ENCODE results near the gene PSD2. TPM values are rescaled to one million over a fixed set of nuclear protein-coding genes. Genes with fewer than 3 reads are reported as not detected.

PSD2 gene
- total RNA-seq, 1 donor from 2014 or later, result 15.9 TPM

DNA sequence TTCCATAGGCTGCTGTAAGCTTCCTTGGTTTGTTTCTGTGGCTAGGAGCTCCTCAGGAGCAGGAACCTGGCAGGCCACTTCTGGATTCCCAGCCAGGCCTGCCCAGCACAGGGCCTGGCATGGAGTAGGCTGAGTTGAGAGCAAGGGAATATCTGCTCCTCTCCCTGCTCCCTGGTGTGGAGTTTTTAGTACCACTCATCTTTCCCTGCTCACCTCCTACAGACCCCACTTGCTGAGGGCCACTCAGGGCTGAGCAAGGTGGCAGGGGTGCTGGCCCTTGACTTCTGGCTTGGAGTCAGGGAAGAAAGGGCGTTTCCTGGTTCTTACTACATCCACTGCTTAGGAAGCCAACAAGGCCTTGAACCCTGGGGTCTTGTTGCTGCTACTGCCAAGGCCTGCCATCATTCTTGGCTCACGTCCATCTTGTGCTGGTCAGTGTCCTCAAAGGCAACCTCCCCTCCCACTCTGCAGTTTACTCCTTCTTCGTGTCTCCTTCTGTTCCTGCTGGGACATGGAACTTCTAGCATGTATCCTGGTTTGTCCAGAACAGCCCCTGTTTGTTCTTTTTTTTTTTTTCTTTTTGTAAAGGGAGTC lies 54.9 kb downstream of the PSD2 start:
- DNase-seq (ENCODE audit: low spot score in 2 of 2), result no peak
- FAIRE-seq, result no peak

DNA sequence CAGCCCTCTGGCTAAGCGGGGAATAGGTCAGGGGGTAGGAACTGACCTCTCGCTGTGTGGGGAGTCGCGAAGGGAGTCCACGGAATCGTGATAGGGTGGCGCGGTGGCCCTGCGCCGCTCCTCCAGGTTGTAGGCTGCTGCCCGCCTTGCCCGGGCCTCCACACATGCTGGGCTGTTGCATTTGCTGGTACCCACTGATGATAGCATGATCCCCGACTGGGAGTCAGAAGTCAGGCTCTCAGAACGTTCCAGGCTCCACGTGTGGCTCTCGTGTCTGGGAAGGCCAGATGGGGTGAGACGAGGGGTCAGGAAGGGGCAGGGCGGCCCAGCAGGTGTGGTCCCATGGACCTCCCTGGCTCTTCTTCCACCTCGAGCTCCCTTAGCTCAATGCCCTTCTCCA lies 56.0 kb downstream of the PSD2 start:
- DNase-seq (ENCODE audit: low spot score in 2 of 2) (no peak), FAIRE-seq (no peak)

DNA sequence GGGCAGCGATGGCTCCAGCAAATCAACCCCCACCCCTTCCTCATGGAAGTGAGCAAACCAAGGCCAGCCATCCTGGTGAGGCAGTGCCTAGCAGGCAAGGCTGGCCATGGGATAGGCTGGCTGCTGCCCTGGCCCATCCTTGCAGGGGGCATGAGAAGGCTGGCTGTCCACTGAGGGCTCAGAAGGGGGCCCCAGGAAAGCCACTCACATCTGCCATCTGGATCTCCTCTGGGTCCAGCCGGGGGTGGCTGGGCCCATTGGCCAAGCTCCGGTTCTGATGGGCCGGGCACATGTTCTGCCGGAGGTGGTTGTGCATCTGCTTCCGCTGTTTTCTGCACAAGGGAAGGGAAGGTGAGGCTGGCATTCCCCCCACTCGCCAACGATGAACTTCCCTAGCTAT lies 57.1 kb downstream of the PSD2 start:
- no peak for FAIRE-seq
- no peak for DNase-seq (ENCODE audit: low spot score in 2 of 2)

DNA sequence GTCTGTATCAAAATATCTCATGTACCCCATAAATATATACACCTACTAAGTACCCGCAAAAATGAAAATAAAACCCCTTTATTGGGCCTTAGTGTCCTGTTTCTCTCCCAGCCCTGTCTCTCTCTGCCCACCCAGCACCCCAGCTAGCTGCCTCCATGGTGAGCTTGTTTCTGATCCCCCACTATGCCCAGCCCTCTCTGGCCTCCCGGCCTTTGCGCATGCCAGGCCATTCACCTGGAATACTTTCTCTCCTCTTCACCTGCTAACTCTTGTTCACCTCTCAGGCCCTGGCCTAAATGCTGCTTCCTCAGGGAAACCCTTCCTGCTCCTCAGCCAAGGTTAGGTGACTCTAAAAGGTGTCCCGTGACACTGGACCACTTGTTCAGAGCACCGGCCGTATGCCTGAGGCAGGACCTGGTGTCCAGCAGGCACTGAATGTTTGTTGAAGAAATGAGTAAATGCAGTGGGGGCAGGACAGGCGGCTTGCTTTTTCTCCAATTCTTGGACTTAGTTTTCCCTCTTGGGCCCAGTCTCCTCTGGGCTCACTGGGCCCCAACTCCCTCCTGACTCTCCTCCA lies 58.5 kb downstream of the PSD2 start:
- FAIRE-seq, result no peak
- DNase-seq (ENCODE audit: low spot score in 2 of 2), result no peak

DNA sequence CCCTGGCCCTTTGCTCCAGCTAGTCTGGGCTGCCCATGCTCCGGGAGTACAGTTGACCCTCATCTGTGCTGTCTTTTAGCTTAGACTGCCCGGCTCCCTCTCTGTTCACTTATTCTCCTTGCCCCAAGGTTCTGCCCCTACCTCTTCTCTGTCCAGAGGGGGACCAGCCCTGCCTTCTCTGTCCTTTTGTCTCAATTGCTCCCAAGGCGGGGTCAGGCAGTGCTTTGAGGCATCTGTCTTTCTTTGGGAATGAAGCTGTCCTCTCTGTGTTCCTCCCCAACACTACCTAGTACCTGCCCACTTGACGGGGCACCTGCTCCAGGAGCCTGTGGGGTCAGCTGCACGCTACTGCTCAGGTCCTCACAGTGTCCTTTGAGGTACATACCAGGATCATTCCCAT lies 59.3 kb downstream of the PSD2 start:
- FAIRE-seq (no peak), DNase-seq (ENCODE audit: low spot score in 2 of 2) (no peak)

DNA sequence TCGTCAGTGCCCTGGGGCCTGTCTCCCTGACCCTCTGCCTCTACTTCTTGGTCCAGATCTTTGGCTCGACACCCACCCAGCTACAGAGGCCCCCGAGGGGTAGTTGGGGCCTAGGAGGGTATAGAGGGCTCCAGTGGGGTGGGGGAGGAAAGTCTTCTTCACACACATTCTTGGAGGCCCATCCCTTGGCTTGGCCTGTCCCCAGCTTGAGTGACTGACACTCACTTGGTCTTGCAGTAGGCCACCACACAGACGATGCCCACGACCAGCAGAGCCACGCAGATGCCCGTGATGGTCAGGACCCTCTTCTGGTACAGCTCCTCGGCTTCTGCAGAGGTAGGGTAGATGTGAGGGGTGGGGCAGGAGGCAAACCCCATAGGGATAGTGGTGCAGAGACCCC lies 59.8 kb downstream of the PSD2 start:
- FAIRE-seq (no peak), DNase-seq (ENCODE audit: low spot score in 2 of 2) (no peak)

DNA sequence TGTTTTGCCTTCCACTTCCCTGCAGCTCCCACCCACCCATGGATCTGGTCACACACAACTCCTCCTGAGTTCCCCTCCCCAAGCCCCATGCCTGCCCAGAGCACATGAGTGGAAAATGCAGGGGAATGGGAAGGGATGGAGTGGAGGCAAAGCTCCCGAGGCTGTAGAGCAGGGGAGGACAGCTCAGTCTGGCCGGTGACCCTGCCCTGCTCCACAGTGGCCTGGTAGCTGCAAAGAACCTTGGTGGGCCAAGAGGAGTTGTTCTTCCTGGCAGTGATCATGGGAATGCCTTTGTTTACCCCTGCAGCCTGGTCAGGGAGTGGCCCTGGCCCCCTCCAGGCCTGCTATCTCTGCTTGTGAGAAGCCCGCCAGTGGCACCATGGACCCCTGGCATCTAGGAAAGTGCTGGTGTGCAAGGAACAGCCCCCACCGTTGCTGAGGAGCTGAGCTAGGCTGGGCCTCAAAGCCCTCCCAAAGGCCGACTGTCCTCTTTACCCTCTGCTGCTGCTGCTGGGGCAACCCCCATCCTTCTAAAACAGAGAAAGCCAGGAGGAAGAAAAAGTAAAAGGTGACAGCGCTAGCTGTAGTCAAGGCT lies 60.4 kb downstream of the PSD2 start:
- FAIRE-seq, result no peak
- no peak for DNase-seq (ENCODE audit: low spot score in 2 of 2)

DNA sequence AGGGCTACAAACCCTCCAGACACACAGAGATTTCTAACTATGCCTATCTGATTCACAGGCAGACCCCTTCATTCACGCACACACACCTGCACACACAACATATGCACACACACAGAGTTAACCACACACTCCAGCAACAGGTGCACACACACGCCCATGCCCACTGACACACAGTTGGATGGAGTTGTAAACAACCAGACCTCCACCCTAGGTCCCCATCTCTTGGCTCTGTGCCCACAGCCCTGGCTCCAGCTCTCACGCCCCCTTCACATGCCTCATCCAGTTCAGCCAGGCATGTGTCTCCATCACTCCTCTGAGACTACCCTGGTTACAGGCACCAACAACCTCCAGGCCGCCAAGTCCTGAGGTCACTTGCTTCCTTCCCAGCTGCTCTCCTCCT lies 61.1 kb downstream of the PSD2 start:
- no peak for FAIRE-seq
- DNase-seq (ENCODE audit: low spot score in 2 of 2), result no peak

DNA sequence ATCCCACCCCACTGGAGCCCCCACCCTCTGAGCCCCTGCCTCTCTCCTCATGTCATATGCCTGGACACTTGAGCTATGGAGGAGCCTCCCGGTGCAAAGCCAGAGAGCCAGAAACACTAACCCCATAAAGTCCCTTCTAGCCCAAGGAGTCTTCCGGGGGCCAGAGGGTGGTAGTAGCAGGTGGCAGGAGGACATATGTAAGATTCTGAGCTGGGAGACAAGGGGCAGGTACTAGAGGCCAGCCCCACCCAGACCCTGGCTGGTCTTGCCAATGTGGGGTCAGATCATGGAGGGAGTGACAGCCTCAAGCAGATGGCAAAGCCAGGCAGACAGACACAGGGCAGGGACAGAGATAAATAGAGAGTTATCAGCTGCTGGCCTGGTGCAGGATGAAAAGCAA lies 63.4 kb downstream of the PSD2 start:
- no peak for DNase-seq (ENCODE audit: low spot score in 2 of 2)
- no peak for FAIRE-seq

DNA sequence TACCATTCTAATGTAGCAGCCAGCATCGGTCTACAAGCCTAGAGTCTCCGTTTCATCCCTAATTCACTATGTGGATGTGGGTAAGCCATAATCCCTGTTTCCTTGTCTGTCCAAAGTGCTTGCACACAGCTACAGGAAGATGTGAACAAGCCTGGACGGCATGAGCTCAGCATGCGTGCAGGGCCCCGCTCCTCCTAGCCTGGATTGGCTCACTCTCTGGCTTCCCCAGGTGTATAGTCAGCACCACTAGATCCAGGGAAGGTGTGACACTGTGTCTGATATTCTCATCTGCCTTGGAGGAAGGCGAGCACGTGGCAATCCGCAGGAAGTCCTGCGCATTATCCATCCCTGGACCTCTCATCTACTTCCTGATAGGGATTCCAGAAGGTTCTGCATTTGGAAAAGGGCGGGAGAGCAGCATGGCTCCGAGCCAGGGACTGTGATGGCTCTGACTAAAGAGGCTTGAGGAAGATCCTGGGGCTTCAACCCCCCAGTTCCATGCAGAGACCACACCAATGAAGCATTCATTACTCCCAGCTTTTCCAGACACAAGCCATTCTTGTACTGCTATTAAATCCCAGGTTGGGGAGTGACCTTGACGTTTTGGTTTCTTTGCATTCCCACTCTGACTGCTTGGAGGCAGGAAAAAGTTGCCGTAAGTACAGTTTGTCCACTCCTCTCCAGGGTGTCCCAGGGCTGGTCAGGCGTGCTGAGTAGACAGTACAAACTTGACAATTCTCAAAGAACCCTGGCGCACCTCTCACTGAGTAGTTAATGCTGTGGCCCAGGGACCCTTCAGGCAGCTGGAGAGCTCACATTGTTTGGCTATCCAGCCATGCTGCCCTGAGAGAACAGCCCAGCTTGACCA lies 65.6 kb downstream of the PSD2 start:
- FAIRE-seq (no peak), DNase-seq (ENCODE audit: low spot score in 2 of 2) (no peak)

DNA sequence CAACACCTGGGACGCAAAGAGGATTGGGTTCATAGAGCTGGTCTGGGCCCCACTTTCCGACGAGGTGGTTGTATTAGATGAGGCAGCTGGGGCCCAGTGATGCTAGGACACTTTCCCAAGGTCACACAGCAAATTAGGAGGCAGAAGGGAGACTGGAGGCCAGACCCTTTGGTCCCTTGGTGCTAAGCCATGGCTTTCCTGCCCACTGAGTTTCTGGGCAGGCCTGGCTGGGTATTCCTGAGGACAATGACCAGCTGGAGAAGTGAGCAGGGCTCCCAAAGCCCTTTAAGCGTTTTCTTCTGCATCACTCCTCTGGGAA lies 66.2 kb downstream of the PSD2 start:
- DNase-seq (ENCODE audit: low spot score in 2 of 2) (no peak), FAIRE-seq (no peak)

DNA sequence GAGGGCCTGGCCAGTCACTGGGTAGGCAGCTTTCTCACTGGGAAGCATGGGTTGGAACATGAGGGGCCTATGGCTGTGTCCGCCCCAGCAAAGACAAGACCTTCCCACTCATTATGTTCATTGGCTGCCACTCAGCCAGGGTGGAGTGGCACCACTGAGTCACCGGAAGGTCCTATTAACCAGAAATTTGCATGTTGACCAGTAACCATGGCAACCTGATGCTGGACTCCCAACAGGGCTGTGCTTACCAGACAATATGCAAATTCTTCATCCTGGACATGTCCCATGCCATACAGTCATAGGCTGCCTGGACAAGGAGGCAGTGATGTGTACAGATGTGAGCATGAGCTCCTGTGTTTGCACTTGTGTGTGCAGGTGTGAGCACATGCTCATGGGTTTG lies 66.7 kb downstream of the PSD2 start:
- FAIRE-seq, result no peak
- no peak for DNase-seq (ENCODE audit: low spot score in 2 of 2)

DNA sequence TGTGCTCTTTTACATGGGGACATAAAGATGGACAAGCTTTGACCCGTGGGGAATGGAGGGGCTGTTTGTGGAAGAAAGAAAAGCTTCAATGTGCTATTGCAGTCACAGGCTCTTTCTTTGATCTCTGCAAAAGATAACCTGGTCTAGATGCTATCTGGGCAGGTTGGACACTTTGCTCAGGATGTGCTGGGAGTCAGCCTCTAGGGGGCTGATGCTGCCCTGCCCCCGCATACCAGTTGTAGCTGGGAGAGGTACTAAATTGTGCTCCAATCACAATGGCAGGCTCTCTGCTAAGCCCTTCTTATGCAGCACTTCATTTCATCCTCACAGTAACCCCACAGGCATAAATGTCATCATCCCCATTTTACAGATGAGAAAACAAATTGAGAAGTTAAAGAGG lies 67.2 kb downstream of the PSD2 start:
- DNase-seq (ENCODE audit: low spot score in 2 of 2) (no peak), FAIRE-seq (no peak)

DNA sequence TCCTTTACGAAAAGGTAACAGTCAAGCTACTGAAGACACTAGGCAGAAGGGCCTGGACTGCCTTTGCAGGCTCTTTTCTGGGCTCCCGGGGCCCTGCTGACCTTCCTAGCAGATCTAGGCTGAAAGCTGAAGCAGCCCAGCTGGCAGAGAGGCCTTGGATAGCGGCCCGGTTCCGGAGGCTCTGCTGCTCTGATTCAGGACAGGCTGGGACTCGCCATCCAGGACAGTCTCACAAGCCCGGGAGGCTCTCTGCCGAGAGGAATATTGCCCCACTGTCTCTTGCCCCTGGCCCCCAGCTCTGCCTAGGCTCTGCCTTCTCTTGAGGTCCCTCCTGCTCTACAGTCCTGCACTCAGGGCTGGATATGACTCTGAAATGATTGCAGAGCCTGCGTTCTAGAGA lies 67.8 kb downstream of the PSD2 start:
- no peak for FAIRE-seq
- peak; percentile 61 to 72 for DNase-seq (ENCODE audit: low spot score in 2 of 2)

DNA sequence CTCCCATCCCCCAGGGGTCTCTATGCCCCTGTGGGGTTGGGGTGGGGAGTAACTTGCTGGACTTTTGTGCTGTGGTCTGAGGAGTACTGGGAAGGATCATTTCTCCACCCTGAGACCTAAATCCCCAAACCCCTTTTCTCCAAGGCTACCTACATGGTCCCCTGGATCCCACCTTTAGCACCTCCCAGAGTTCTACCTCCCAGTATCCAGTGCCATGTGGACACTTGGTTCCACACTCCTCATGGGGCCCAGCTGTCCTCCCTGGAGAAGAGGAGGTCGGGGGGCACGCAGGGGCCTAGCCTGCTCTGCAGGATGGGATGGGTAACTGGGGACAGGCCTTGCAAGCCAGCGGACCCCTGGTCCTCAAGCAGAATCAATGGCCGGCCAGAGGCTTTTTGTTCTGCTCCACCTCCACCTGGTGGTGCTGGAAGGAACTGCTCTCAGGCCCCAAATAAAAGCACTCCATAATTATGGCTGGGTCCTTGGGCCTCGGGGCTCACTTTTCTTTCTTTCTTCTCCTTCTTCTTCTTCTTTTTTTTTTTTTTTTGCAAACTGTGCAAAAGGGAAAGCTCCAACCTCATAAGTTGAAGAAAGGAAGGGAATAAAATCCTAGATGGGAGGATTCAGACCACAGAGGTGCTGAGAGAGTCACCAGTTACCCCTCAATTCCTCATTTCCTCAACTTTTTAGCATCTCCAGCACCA lies 68.4 kb downstream of the PSD2 start:
- FAIRE-seq (no peak), DNase-seq (ENCODE audit: low spot score in 2 of 2) (peak; percentile 65 to 80)

DNA sequence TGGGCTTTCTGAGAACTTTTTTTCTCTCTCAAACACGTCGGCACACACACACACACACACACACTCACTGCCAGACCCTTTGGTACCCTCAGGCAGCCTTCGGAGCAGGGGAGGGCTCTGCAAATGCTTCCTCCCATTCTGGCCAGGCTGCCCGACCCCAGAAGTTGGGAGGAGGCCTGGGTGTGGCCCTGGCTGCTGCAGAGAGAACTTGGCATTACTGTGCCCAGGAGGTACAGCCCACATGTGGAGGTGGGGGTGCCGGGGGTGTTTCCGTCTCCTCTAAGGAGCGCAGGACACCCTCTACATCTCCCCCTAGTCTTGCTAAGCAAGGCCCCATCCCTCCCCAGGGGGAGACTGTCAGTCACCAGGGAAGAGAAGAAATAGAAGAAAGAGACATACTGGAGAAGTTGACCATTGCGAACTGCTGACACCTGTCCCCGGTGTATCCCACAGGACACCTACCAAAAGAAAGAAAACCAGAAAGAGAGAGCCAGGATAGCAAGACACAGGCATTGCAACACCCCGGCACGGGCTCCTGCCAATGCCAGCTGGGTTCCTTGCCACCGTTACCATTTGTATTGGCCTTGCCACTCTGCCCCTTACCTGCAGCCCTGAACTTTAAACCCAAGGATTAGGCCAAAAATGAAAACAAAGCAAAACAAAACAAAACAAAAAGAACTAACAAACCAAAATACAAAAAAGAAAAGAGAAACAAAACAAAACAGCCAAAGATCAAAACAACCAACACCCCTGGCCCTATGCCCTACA lies 69.3 kb downstream of the PSD2 start:
- DNase-seq (ENCODE audit: low spot score in 2 of 2), result no peak
- FAIRE-seq, result no peak

DNA sequence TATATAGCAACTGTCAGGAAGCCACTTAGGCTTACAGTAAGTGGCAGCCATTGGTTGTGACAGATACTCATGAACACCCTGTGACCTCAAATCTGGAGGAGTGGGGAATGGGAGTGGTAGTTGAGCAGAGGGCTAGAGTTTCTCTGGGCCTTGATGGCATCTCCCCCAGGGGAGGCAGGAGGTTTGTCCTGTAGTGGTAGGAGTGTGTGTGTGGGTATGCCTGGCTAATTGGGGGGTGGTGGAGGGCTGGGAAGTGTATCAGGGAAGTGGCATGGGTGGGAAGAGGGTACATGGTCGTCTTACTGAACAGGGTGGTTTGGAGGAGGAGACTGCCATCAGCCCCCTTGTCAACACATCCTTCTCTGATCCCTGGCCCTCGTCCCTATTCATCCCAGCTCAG lies 71.5 kb downstream of the PSD2 start:
- DNase-seq (ENCODE audit: low spot score in 2 of 2) (no peak), FAIRE-seq (no peak)

DNA sequence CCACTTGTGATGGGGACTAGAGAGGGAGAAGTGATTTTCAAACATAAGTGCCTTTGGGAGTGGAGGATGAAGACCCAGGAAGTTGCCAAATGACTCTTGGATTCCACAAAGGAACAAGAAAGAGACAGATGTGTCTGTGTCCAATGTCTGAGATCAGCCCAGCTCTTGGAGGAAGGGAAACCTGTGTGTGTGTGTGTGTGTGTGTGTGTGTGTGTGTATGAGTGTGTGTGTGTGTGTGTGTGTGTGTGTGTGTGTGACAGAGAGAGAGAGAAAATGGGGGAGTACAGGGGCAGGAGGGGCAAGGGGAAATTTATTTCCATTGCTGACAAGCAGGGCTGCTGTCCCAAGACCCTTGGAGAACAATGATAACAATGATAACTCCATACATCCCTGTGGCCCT lies 72.0 kb downstream of the PSD2 start:
- DNase-seq (ENCODE audit: low spot score in 2 of 2) (no peak), FAIRE-seq (no peak)

DNA sequence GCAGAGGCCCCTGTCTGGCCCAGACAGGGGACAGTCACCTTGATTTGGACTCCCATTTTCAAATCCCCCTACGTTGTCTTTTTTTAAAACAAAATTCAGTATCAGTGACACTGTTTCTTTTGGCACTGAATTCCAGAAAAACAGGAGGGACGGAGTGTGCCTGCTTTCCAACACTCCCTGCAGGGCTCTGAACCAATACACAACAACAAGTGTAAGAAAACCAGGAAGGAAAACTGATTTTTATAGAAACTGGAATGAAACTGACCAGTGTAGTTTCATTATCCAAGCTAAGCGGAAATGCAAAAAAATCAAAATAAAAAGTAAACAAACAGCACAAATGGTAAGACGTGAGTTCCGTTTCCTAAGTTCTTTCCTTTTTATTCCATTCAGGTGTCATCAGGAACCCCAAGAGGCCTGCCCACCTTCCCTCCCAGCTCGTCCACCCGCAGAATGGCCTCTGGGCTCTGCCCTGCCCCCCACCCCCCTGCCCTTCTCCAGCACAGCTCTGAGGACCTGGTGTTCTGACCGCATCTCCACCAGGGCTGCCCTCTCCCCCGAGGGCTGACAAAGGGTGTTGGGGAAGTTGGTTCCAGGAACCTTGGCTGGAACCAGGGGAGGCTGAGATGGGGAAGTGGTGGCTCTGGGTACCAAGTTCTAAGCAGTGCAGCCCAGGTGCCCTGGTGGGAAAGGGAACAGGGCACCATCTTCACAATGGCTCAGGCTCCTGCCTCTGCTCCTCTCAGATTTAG lies 73.6 kb downstream of the PSD2 start:
- FAIRE-seq, result no peak
- no peak for DNase-seq (ENCODE audit: low spot score in 2 of 2)

DNA sequence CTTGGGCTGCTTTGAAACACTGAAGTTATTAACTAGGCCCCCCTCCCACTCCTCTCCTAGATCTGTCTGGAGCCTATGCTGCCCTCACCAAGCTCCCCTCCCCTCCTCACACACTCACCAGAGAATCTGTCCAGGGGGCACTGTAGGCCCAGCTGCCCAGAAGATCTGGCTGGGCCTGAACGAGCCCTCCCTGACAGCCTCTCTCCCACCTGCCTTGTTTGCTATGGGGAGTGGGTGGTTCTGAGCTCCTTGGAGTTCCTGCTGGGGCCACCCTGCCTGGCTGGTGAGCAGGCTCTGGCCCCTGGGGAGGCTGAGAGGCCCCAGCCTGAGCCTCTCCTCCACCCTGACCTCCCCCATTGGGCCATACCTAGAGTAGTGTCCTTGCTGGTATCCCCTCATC lies 75.1 kb downstream of the PSD2 start:
- no peak for FAIRE-seq

More for the DNA sequence above, 75.1 kb downstream of the PSD2 start:
- no peak for DNase-seq (ENCODE audit: low spot score in 2 of 2)
